ENCODE measurements around the gene GGT5.

DNA sequence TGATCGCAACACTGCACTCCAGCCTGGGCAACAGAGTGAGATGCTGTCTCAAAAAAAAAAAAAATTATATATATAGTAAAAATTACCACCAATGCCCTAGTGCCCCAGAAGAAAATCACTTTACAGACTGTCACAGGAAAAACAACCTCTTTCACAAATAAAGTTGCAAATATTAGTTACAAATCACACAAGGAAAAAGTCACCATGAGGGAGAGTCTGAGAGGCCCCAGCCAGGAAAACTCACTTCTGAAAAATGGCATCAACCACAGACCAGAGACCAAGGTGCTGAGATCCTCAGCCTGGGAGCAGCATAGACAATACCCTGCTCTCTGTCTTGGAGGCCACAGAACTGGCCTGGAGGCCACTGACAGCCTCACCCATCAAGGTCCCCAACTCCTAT is 20.4 kb downstream of the GGT5 start:
- no peak for TF ChIP-seq POLR2A (IDR thresholded peaks at IDR 0.05; ENCODE audit: low read length)
- TF ChIP-seq GATA1 (IDR thresholded peaks at IDR 0.05; ENCODE audit: low read depth, low read length): no peak

Data from erythroblast (primary cell).